ENCODE results near the gene STARD7.

- no peak for TF ChIP-seq CTCF (conservative IDR thresholded peaks at IDR 0.05; ENCODE audit: low read length)
- TF ChIP-seq EZH2phosphoT487 (IDR thresholded peaks at IDR 0.05; ENCODE audit: borderline replicate concordance), result no peak
Measured at GRCh38 chr2:96148410-96149217, 60.0 kb downstream of the STARD7 start.

Data from Loucy (cell line).